NCI-H748 treated with DMSO at 0.1 percent for 48 hours (cell line): ENCODE measurements around the gene KDM1B.
A peak's percentile ranks its signal among the peaks of the same experiment; 100 is the strongest.

Source experiments
- DNase-seq: peaks from one replicate; lab custom pipeline; 2025; lab: John Stamatoyannopoulos, UW

KDM1B gene, protein sequence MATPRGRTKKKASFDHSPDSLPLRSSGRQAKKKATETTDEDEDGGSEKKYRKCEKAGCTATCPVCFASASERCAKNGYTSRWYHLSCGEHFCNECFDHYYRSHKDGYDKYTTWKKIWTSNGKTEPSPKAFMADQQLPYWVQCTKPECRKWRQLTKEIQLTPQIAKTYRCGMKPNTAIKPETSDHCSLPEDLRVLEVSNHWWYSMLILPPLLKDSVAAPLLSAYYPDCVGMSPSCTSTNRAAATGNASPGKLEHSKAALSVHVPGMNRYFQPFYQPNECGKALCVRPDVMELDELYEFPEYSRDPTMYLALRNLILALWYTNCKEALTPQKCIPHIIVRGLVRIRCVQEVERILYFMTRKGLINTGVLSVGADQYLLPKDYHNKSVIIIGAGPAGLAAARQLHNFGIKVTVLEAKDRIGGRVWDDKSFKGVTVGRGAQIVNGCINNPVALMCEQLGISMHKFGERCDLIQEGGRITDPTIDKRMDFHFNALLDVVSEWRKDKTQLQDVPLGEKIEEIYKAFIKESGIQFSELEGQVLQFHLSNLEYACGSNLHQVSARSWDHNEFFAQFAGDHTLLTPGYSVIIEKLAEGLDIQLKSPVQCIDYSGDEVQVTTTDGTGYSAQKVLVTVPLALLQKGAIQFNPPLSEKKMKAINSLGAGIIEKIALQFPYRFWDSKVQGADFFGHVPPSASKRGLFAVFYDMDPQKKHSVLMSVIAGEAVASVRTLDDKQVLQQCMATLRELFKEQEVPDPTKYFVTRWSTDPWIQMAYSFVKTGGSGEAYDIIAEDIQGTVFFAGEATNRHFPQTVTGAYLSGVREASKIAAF

DNA sequence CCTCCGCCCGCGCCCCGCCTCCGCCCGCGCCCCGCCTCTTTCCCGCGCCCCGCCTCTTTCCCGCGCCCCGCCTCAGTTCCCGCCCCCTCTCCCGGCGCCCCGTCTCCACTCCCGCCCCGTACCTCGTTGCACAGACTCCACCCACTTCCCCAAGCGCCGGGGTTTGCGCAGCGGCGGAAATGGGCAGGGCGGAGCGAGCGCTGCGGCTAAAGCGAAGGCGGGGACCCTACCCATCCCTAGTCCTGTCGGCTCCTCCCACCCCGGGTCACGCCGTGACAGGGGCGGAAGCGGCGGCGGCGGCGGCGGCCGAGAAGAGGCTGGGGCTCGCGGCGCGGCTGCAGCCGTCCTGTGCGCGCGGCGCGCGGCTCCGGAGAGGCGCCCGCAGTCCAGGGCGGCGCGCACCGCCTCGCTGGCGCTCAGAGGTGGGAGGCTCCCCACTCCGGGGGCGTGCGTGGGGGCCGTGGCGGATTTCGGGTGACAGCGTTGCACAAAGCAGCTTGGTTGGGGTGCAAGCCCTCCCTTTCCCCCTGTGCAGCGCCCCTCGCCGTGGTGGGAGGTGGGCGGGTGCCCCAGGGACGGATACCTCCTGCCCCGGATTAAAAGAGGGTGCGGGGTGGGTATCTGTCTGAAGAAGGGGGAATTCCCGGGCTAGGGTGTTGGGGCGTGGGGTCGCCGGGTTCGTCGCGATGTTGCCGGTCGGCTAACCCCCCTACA is at the start of gene KDM1B:
Gene KDM1B (plus strand): TSS at position 273 of the 714 bp plus-strand sequence. CDS start 4,474 bp downstream, outside the sequence.
- DNase-seq, result peak; percentile 98

DNA sequence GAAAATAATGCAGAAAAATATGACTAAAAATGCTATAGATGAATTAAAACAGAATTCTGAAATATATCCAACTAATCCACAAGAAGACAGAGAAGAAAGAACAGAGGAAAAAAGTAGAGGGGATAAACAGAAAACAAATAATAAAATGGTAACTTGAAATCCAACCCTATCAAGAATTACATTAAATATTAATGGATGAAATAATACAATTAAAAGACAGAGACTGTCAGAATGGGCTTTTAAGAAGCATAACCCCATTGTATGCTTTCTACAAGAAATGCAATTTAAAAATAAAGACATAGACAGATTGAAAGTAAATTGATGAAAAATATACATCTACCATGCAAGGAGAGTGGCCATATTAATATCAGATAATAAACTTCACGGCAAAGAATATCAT is 48.2 kb upstream of the KDM1B start:
- no peak for DNase-seq

DNA sequence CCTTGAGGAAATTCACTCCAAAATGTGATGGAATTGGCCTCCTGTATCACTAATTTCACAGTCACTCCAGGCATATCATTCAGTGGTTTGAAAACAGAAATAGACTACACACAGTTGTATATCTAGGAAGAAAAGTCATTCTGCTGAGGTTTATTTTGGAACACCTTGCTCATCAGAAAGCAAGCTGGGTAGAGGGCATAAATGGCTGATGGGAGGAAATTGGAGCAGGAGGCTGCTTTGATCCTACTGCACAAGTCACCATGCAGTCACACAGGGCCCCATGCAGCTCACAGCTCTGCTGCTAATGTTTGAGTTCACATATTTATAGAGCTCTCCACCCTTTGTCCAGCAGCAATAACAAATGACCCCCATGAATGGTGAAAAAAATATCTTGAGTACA is 45.1 kb upstream of the KDM1B start:
- DNase-seq, result no peak

DNA sequence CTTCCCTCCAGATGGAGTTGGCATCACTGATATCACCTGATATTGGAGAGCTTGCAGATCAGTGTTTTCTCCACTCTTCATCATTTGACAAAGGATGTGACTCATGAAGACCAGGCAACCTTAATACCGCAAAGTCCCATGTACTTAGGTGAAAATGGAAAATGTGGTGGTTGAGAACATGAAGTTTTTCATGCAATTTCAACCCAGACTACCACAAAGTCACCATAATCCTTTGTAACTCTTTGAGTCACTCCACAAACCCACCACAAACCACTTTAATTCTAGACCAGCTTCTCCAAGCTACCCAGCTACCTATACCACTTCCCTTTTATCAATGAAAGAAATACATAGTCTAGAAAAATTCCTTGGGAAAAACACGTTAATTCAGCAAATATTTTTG is 39.9 kb upstream of the KDM1B start:
- no peak for DNase-seq

DNA sequence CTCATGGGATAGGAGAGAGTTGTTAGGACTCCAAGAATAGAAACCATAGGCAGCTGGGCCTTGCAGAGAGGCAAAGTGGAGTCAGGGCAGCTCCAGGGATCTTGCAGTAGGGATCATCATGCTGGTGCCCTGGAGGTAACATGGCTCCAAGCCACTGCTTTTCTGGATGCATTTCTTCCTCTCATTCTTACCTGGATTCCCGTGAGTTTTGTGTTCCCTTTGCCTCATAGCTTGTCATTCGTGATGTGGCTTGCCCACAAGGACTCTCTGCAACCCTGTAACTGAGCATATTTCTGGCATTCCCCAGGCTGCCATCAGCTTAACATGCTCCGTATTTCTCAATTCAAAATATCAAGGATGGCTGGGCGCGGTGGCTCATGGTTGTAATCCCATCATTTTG is 38.1 kb upstream of the KDM1B start:
- no peak for DNase-seq

DNA sequence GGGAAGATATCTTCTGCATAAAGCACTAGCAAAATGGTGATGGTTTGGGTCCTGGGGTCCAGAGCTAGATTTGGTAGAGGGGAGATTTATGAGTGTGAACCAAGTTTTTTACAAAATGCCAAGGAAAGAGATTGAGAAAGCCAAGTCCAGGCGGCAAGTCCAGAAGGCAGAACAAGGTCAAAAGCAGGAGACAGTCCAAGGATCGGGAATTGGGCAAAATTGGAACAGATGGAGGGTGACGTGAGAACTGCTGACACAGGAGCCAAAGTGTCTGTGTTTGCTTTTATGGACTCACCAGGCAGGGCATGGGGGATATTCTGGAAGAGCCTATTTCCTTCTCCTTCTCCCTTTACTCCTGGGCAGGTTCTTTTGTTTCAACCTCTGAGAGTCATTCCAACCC is 36.9 kb upstream of the KDM1B start:
- DNase-seq, result no peak

DNA sequence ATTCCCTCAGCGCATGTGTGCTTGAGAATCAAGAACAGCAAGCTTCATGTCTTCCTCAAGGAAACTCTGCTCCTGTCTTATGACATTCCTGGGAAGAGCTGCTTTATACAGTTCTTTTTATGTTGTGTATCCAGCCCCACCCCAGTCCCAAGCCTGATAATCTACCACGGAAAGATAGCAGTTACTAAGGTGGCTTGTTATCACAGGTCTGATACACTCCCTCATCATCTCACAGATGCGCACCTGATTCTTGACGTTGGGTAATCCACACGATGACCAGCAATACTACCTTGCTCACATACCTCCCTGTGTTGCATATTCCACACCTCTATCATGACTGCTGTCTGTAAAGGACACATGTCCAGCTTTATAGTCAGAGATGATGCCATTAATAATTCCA is 36.0 kb upstream of the KDM1B start:
- no peak for DNase-seq

DNA sequence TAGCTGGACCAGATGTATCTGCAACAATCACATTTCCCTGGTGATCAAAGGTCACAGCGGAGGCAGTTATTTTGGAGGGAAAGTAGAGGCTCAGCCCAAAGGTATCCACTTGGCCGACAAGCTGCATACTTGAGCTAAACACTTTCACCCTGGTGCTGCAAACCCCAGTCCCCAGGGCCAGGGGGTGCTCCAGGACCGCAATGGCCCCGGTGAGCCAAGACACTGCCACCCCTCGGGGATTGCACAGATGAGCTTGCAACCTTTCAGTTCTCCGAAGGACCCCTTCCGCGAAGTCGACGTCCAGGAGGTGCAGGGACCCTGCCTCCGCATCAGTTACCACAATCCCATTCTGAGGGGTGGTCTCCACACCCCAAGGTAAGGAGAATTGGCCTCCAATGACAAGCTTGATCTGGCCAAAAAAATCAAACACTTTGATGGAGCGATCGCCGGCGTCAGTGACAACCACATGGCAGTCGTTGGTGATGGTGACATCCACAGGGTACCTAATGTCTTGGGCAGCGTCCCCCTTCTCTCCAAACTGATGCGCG is 33.6 kb upstream of the KDM1B start:
- DNase-seq, result no peak

DNA sequence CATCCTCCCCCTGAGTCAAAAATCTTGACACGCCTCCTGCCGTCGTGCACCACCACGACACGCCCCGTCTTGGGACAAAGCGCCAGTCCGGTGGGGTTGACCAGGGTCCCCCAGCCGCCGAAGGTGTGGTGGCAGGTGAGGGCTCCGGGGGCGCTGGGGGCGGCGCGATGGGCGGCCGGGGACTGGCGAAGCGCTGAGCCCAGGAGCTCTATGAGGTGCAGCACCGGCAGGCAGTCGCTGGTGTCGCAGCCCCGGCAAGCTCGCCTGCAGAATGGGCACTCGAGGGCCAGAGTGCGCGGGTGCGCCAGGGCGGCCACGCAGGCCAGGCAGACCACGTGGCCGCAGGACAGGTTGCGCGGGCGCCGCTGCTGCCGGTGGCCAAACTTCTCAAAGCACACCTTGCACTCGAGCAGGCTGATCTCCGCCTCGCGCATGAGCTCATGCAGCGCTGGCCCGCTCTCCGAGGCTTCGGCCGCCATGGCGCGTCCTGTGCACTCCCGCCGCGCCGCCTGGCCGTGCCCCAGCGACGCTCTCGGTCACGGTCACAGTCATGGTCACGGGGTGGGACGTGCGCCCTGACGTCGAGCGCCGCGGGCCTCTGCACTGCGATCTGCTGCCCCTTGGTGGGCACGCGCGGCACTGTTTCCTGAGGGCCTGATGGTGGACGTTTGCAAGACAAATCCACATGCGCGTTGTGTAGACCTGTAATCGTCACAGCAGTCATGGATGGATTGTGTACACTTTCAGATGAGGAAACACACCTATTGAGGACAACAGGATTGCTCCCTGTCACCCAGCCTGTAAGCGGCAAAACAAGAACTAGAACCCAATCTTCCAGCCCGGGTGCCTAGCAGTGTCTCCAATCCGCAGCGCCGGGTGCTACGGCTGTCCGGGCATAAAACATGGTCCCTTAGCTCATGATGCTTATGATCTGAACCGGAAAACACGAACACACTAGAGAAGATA is 32.8 kb upstream of the KDM1B start, which contains the start of gene NHLRC1:
Gene NHLRC1 (minus strand): TSS at position 550 of the 966 bp plus-strand sequence. CDS start 71 bp downstream, at position 479.
- DNase-seq, result peak; percentile 59

DNA sequence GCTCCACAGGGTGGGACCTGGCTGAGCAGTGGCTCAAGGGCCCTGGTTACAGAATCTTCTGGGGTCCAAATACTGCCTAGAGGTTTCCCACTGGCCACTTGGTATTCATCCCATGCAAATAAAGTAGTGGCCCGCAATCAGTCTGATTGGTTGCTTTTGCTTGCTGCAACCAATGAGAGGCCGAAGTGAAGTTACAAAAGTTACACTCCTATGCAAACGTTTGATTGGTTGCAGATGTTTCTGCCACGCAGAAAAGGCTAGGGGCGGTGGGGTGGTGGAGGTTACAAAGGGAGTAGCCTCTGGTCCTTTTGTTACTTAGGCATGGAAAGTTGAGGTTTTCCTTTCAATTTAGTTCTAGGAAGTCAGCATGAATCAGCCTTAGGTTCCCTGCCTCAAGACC is 29.1 kb upstream of the KDM1B start:
- DNase-seq, result no peak

DNA sequence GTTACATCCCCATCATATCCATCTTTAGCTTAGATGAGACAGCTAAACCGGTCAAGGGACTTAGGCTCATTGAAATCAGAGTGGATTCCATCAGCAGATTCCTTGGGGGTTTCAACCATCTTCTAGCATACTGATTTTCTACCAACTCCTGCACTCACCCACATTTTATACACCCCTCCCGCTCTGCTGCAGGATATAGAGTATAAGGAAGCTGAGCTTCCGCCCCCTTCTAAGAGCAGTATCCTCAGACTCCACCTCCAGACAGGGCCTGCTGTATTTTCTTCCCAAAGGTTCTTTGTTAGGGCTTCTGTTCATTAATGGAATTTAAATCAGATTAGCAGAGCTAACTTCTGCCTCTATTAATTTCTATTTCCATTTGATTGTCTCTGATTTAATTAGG is 22.9 kb upstream of the KDM1B start:
- DNase-seq, result no peak

DNA sequence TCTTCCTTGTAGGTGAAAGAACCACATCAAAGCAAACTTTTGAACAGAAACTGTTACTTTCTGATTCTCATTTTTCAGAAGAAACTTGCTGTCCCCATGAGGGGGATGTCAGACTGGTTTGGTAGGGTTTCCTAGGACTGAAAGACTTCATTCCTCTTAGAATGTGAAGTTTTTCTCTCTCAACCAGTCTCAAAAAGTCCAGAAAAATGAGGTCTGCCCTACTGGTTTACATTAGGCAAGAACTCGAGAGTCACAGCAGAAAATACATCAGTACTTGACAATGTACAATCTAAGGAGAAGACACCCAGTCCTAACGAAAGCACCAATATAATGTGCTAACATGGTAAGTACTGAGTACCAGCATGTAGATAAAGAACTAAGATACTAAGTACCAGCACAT is 20.1 kb upstream of the KDM1B start:
- DNase-seq, result no peak

DNA sequence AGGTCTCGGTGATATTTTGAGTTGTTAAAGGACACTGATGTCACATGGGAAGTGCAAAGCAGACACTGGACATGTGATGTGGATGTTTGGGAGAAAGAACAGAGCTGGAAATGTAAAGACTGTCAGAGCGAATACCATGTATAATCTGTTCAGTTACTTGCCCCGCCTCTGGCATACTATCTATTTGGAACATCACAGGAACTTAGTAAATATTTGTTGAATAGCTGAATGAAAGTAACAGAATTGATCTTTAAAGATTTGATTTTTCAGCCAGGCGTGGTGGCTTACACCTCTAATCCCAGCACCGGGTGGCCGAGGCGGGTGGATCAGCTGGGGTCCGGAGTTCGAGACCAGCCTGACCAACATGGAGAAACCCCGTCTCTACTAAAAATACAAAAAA is 19.0 kb upstream of the KDM1B start:
- DNase-seq, result no peak

DNA sequence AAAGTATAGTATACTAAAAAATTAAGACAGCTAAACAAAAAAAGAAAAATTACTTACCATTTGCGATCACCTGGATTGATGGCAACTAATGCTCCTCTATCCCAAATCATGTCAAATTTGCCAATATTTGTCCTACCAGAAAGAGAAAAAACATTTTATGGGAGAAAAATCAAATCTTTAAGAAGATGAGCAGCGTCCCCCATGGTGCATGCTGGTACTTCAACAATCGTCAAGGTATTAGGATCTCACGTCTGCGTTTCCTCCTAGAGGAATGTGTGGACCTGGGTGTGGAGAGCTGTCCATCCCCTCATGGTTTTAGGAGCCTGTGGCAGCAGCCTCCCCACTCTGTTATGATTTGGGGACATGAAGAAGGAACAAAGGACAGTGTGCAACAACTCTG is 16.3 kb upstream of the KDM1B start:
- DNase-seq, result no peak

DNA sequence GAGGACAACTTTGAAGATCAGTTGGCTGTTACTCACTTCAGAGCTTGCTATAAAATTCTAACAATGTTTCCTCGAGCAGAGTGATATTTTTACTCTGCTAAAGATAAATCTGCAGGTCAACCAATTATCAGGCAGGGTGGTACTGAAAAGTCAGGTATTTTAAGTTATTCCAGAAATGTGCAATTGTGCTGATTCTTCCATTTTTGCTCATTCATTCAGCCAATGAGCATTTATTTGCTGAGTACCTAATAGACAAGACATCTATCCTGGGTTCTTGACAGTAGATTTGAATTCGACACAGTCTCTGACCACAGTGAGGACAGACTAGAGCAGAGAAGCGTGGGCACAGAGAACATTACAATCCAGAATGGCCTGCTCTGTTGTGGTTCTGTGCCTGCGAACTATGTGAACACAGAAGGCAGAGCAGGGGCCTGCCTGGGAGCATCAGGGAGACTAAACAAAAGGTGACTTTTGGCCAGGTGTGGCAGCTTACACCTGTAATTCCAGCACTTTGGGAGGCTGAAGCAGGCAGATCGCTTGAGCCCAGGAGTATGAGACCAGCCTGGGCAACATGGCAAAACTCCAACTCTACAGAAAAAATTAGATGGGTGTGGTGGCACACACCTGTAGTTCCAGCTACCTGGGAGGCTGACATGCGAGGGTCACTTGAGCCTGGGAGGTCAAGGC is 15.1 kb upstream of the KDM1B start:
- DNase-seq, result no peak

DNA sequence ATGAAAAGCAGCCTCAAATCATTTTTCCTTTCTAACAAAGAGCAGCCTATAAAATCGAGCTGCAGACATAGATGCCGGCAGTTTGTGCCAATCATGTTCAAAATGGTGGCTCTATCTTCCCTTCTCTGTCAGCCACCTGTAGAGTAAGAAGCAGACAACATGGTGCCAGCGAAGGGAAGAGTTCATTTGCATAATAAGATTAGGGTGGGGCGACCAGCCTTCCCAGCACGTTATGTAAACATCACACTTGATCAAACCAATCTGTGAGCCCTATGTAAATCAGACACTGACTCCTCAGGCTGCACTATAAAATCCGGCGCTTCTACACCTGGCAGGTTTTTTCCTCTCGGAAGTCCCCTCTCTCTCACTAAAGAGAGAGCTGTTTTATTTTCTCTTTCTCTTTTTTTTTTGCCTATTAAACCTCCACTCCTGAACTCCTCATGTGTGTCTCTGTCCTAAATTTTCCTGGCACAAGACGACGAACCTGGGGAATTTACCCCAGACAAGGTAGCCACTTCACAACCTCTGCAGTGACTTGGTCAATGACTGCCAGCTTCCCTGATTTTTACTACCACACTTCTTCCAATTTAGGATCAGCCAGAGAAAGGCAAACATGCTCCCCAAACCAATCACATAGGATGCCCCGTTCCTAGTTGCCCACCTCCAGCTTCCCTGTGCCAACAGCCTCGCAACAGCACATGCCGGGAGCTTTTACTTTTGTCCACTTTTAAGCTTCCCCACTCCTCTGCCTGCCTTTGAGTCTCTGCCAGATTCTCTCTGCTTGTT is 13.2 kb upstream of the KDM1B start:
- peak; percentile 97 for DNase-seq

DNA sequence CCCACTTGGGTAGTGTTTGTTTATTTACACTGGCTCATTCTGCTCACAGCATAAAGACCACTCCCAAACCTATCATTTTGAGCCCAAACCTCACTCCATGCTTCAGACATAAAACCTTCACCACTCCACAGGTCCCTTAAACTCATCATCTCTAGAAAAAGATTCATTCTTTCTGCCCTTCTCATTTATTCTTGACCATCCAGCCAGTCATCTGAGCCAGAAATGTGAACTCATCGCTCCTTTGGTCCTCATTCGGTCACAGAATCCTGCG is 12.7 kb upstream of the KDM1B start:
- peak; percentile 64 for DNase-seq

DNA sequence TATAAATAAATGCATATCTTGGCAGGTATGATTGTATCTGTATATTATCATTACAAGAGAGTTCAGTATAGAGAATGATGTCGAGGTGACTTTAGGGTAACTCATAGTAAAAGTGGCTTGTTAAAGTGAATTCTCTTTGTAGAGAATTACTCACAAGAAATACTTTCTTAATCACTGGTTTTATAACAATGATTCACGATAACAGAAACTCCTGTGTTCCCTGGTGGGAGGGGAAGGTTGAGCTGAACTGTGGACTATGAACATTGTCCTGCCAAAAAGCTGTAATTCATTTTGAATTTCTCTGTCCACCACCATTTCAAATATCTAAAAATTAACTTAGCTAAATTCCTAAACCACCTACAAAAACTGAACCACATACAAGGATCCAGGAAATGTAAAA is 8.1 kb upstream of the KDM1B start:
- DNase-seq, result no peak

DNA sequence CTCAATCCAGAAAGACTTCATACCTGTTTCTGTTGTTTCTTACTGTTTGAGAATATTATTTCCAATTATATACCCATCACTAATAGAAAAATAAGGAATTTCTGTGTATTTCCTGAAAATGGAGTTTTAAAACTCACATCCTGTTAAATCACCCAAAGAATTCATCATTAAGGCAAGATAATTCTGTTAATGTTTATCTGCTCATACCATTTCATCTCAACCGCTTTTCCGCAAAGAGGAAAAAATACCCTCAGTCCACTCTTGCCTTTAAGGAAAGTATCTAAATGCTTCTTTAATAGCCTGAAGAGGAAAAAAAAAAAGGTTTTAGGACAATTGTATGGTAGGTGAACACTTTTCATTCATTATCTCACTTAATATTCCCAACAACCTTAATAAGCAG is 7.6 kb upstream of the KDM1B start:
- DNase-seq, result no peak
